Kidney epithelial cell (primary cell): ENCODE measurements around the gene RTN4R. TPM values are rescaled to one million over a fixed set of nuclear protein-coding genes. Genes with fewer than 3 reads are reported as not detected.
"Not testable (repeated sequence)": the region's sequence is repeated elsewhere in the genome, so short reads cannot be mapped to it uniquely, and the experiment has no call there.

ENCODE experiments used
- DNase-seq: peaks from one replicate; pipeline ENCODE4 v3.0.0-alpha.2; 2010; ENCODE audit warnings: low read depth
- H3K27me3 ChIP-seq: 2 replicates; pipeline ENCODE4 v1.6.0; 2011; ENCODE audit warnings: low read length; ENCODE audit not compliant: control insufficient read depth, insufficient read depth
- H3K36me3 ChIP-seq: 2 replicates; pipeline ENCODE4 v1.5.1; 2011; ENCODE audit warnings: low read length; ENCODE audit not compliant: control insufficient read depth, insufficient read depth
- H3K4me3 ChIP-seq: 2 replicates; pipeline ENCODE4 v1.5.1; 2011; ENCODE audit warnings: low read depth, mild to moderate bottlenecking, control low read depth, low read length
- CTCF ChIP-seq: IDR thresholded peaks from 2 replicates; pipeline ENCODE4 v1.5.1; 2011; ENCODE audit warnings: mild to moderate bottlenecking, moderate library complexity, low read length, control low read depth, inconsistent platforms; ENCODE audit not compliant: insufficient read depth, poor library complexity, severe bottlenecking
- total RNA-seq: library from RNA; depleted of rRNA; stranded (reverse); fragments of >200 nt; gene quantifications from 2 replicates; pipeline ENCODE4 v1.2.3, GENCODE V29; 2015

RTN4R gene
- total RNA-seq, 1 donor from 2014 or later = 18.2 TPM

- not testable (repeated sequence) for DNase-seq, H3K4me3 ChIP-seq, H3K36me3 ChIP-seq, H3K27me3 ChIP-seq
Measured at GRCh38 chr22:20269201-20269600, 1.1 kb upstream of the RTN4R start.

GRCh38 chr22:20267441-20268278 is 458 bp downstream of the RTN4R start:
- H3K27me3 ChIP-seq = no peaks in the 10 kb centered on the region
- H3K4me3 ChIP-seq = peak overlapping the region; percentile 47
- no peak for DNase-seq
- H3K36me3 ChIP-seq = no peaks in the 10 kb centered on the region
- TF ChIP-seq CTCF = no peak

- not testable (repeated sequence) for H3K27me3 ChIP-seq, DNase-seq, H3K36me3 ChIP-seq, H3K4me3 ChIP-seq
Measured at GRCh38 chr22:20266667-20267440, 1.3 kb downstream of the RTN4R start.

- DNase-seq, H3K4me3 ChIP-seq, H3K36me3 ChIP-seq: not testable (repeated sequence)
Measured at GRCh38 chr22:20265772-20266666, 2.1 kb downstream of the RTN4R start.

GRCh38 chr22:20264614-20265452 is 3.3 kb downstream of the RTN4R start:
- no peak for TF ChIP-seq CTCF
- H3K4me3 ChIP-seq = no peak overlapping the region
- no peaks in the 10 kb centered on the region for H3K27me3 ChIP-seq
- no peaks in the 10 kb centered on the region for H3K36me3 ChIP-seq
- DNase-seq = no peak

More at GRCh38 chr22:20265772-20266666, 2.1 kb downstream of the RTN4R start:
- H3K27me3 ChIP-seq = not testable (repeated sequence)

GRCh38 chr22:20263404-20264281 is 4.5 kb downstream of the RTN4R start:
- H3K4me3 ChIP-seq, H3K36me3 ChIP-seq, H3K27me3 ChIP-seq, DNase-seq: not testable (repeated sequence)
